Stimulated activated CD4-positive, alpha-beta T cell treated with anti-CD3 and anti-CD28 coated beads, Interleukin-2, amount 100 ng/mL, for 24 hours (primary cell): ENCODE measurements around the gene STK32C.
"Not testable (repeated sequence)": the region's sequence is repeated elsewhere in the genome, so short reads cannot be mapped to it uniquely, and the experiment has no call there.

ENCODE experiments used
- DNase-seq, 2 donors: peaks; one replicate each; pipeline ENCODE4 v3.0.0-alpha.2; 2020

STK32C gene

DNA sequence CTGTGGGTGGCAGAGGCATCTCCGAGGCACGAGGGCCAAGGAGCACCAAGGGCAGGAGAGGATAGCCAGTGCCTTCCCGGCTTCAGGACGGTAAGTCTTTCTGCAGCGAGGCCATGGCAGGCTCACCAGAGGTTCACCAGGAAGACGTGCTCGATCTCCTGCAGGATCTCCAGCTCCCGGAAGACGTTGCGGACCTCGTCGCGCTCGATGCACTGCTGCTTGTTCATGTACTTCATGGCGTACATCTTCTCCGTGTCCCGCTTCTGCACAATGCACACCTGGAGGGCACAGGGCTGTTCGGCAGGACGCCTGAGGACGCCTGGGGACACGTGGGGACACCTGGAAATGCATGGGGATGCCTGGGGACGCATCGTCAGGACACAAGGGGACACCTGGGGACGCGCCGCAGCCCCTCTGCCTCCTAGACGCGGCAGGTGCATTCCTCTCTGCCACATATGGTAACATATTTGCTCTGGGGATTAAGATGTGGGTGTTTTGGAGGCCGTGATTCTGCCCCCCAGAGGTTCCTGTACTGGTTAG lies 79.8 kb downstream of the STK32C start:
- DNase-seq, result no peak

DNA sequence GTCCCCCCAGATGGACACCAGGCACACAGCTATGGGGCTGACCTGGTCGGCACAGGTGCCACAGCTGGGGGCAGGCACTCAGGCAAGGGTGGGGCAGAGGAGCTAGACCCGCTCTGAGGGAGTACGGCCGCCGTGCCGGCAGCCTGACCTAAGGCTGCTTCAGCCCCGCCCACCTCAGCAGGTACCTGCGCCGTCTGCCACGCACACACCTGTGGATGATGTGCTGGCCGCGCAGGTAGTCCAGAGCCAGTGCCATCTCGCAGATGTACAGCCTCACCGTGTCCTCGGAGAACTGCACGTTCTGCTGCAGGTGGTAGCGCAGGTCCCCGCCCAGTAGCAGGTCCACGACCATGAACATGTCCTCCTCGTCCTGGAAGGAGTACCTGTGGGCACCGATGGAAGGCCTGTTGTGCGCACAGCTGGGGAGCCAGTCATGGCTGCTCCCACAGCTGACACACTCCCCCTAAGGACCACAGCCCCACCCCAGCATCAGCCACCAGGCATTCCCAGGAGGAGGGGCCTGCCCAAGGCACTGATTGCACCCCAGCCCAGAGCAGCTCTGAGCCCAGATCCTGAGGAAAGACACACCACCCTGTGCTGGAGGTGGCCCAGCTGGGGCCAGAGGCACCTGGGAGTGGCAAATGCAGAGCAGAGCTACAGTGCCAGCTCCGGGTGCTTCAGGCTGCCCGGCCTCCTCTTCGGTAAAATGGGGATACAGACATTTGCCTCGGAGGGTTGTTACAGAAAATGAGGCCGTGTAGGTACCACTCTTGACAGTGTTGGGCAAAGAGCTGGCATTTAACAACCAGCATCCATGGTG lies 81.0 kb downstream of the STK32C start:
- no peak for DNase-seq

DNA sequence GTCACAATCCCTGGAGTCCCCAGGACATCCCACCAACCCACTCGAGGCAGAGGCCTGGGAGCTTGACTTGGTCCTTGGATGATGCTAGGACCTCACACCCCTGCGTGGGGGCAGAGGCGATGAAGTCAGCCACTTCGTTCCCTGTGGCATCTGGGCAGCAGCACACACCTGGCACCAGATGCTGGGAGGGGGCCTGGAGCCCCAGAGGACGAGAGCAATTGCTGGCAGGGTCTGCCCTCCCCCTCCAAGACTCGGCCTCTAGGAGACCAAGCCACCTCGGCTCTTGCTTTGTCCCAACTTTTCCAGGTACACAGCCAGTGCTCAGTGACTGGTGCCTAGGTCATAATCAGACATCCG lies 81.9 kb downstream of the STK32C start:
- DNase-seq, result no peak

DNA sequence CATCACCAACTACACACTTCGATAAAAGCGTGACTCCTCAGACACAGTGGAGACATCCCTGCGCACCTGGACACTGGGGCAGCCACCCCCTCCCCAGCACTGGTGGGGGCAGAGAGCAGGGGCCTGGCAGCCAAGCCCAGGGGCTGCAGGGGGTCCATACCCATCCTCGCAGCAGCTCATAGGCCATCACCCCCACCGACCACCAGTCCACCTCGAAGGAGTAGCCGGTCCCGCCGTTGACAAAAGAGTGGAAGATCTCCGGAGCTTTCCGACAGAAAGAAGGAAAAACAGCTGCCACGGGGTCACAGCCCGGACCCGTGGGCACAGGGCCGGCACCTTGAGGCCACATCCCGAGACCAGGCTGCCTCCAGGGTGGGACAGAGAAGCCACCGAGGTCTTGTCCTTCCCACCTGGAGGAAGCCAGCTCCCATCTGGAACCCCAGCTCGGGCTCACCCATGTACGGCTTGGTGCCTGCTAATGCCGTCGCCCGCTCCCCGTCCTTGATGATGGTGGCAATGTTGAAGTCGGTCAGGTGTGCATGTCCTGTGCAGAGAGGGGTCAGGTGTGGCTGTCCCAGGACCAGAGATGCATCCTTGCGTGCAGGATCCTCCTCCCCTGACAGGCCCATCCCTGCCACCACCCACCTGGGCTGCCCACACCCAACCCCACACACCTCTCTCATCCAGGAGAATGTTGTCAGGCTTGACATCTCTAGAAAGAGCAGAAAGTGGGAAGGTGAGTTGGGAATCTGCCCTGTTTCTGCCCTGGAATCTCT lies 82.5 kb downstream of the STK32C start:
- DNase-seq, result no peak

DNA sequence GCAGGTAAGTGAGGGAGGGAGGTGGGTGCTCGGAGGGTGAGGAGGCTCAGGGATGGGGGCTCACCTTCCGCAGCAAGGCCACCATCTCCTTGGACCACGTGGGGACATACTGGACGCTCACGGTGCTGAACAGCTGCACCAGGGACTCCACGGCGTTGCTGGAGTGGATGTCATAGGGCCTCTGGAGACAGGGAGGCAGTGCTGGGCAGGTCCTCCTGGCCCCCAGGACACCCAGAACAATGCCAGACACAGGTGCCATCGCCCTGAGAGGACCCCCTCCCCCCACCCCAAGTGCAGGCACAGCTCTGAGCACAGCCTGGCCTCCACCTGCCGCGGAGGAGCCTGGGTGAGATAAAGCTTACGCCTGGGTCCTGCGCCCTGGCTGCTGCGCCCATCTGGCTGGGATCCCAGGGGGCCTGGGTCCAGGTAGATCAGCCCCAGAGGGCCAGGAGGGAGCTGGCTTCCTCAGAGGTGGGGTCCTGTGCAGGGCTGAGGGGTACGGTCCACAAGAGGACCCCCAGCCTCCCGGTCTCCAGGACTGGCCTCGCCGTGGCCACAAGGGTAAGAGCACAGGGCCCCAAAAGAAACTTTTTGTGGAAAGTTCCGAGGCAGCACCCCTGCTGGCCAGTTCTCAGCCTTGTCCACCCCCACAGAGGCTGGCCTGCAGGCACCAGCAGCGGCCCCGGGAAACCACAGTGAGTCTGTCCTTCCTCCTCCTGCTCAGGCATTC lies 83.2 kb downstream of the STK32C start:
- DNase-seq, result no peak

DNA sequence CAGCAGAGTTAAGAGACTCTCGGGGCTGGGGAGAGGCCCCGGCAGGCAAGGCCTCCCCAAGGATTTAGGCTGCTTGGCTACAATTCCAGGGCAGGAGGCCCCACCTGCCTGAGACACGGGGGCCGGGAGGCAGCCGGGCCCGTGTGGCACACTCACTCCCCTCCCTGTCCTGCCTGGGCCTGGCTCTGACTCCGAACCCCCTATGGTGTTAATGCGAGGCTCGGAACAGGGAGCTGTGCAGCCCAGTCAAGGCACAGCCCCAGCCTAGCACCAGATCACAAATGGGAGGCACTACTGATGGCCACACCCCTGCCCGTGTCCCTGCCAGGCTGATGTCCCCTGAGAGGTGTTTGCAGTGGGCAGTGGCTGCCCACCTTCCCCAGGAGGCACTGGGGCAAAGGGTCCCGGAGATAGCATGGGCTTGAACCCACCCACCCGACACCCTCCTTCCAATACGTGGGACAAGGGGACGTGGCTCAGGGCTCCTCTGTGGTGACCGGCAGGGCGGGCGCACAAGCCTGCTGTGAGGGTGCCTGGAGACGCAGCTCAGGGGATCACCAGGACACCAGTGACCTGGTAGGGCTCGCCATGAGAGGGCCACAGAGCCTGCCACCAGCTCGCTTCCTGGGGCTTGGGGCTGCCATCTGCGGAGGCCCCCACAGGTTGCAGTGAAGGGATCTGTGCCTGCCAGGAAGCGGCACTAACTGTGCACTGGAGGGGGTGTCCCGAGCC lies 84.0 kb downstream of the STK32C start:
- no peak for DNase-seq

DNA sequence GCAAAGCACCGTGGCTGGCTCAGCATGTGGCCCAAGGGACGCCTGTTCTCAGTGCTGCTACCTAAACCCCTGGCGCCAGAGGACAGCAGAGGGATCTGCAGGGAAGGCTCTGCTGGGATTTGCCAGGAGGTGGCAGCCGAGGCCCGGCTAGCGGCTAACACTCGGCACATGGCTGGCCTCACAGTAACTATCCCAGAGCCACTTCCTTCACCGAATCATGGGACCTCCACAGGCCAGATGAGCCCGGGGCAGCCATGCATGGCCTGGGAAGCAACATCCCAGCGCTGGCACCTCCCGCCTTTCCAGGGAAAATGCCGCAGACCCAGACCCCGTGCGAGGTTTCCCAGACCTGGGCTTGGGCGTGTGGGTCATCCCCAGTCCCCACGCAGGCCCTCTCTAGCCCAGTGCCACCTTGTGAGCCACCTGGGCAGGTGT lies 84.6 kb downstream of the STK32C start:
- DNase-seq, result peak; percentile 70 to 77

DNA sequence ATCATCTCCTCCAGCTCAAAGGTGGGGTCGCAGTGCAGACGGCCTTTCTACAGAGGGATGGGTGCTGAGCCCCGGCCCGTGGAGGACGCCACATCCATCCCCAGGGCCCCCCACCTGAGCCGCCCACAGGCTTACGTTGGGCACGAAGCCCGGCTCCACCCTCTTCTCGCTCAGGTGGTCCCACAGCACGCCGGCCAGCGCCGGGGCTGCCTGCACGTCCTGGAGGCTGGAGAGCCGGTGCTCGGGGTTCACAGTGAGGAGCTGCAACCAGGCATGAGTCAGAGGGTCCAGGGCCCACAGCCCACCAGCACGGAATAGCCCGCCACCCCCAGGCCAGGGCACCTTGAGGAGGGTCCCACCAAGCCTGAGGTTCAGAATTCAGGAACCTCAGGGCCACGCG lies 85.0 kb downstream of the STK32C start:
- no peak for DNase-seq

DNA sequence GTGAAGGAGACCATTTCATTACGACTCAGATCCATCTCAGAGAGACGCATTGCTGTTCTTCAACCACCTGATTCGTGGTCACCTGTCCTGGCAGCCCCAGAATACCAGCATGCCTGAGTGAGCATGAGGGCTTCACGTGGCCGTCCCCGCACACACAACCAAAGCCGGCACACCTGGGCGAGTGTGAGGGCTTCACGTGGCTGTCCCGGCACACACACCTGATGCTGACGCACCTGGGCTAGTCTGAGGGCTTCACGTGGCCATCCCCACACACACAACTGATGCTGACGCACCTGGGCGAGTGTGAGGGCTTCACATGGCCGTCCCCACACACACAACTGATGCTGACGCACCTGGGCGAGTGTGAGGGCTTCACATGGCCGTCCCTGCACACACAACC lies 86.8 kb downstream of the STK32C start:
- DNase-seq, result not testable (repeated sequence)

DNA sequence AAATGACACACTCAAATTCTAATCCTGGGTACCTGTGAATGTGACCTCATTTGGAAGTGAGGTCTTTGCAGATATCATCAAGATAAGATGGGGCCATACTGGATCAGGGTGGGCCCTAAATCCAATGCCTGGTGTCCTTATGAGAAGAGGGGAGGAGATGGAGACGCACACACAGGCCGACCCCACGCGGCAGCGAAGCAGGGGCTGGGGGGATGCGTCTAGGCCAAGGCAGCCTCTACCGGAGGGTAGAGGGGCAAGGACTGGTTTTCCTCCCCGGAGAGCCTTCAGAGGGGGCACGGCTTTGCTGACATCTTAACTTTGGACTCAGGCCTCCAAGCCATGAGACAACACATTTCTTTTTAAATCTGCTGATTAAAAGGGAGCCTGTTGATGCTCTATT lies 87.7 kb downstream of the STK32C start:
- DNase-seq, result no peak

DNA sequence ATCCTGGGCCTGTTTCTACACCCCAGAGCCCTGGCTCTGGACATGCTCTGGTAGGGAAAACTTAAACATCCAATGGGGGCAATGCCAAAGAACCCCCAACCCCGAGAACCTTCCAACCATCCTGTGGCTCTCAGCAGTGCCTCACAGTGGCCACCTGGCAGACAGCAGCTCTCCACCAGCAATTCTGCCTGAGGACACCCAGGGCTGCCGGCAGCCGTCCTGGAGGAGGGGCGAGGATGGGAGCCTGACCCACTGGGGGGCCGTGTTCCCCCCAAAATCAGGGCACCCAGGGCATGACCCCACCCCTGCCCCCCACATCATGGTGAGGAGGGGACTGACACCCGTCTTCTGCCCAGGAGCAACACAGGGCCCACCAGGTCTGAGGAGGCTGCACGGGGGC lies 88.3 kb downstream of the STK32C start:
- no peak for DNase-seq

DNA sequence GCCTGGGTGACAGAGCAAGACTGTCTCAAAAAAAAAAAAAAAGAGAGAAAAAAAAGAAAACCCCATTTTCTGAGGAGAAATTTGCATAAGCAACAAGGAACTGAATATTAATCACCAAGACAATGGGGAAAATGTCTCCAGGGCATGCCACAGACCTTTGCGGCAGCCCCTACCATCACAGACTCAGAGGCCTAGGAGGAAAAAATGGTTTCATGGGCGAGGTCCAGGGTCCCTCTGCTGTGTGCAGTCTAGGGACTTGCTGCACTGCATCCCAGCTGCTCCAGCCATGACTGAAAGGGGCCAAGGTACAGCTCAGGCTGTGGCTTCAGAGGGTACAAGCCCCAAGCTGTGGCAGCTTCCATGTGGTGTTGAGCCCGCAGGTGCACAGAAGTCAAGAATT lies 91.3 kb downstream of the STK32C start:
- DNase-seq, result not testable (repeated sequence)

DNA sequence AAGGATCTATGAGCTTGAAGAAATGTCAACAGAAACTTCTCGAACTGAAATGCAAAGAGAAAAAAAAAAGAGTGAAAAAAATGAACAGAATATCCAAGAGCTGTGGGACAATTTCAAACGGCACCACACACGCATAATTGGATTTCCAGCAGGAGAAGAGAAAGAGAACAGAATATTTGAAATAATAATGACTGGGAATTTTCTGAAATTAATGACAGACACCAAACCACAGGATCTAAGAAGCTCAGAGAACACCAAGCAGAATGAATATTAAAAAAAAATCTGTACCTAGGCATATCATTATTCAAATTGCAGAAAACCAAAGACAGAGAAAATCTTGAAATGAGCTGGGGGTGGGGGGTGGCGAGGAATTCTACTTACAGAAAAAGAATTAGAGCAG lies 93.8 kb downstream of the STK32C start:
- no peak for DNase-seq

DNA sequence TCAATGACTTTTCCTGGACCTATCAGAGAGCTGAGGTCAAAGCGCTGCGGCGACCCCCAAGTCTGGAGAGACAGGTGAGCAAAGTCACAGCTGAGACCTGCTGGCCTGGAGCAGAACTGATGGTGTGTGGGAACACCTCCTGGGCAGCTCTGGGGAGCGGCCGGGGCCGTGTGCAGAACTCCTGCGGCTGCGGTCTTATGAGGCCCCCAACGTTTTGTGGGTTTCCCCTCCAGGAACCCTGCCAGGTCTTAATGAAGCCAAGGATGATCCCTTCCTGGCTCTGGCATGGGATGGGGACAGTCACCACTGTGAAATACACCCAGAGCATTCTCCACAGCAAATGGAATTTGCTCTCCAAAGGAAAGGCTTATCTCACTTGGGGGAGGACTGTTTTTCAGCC lies 94.9 kb downstream of the STK32C start:
- DNase-seq, result no peak

DNA sequence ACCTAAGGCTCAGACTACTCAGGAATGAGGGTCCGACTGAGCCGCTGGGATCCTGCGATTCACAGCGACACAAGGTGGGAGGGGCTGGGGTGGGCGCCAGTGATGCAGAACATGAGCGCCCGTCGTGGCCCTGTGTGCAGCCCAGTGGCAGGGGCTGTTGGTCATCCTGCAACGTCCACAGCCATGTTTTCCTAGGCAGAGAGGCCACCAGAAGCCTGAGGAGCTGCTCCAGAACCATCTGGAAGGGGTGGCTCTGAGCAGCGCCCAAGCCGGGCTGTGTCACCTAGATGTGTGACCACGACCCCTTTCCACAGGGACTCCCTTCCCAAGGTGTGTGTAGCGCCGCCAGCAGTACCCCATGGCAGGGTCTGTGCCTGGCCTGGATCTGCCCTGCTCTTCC lies 96.5 kb downstream of the STK32C start:
- no peak for DNase-seq

DNA sequence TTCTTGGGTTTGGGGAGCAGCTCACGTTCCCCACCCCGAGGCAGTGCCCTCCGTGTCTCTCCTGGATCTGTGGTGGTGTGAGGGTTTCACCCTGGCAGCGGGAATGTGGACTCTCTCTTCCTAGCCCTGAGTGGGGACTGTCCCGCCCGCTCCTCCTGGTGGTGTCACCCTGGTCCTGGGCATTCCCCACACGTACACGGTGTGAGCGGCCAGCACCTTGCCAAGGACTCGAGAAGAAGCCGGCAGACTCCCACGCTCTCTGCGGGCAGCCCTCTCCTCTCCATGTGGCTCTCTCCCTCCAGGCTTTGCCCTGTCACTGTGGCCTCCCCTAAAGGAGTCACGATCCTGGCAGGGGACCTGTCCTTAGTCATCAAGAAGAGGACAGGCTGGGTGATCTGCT lies 97.0 kb downstream of the STK32C start:
- no peak for DNase-seq

DNA sequence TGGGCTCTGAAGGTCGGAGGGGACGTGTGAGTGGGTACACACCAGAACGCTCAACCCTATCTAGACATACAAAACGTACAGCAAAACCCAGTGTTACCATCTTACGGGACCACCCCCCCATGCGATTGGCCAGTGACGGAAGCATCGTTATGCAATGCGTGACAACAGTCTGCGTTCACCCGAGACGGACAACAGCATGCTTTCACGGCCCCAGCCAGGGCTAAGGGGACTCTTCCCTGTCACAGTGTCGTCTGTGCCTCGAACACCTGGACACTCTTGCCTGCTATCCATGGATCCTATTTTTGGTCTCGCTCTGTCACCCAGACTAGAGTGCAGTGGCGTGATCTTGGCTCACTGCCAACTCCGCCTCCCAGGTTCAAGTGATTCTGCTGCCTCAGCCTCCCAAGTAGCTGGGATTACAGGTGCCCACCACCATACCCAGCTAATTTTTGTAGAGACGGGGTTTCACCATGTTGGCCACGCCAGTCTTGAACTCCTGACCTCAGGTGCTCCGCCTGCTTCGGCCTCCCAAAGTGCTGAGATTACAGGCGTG lies 97.7 kb downstream of the STK32C start:
- DNase-seq, result no peak

DNA sequence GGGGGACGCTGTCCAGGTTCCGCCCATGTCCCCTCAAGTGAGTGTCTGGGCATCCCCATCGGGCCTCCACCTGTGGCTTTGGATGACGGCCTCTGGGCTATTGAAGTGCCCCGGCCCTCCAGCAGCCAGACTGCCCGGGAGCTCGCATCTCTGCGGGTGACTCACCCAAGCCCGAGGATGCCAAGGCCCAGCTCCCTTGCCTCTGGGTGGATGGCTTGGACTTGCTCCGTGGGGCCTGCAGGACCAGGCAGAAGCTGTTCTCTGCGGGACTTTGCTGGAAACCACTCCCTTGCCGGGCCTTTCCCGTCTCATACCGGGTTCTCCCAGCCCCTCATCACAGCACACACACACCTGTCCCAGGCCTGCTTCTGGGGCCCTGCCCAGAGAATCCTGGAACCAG lies 98.6 kb downstream of the STK32C start:
- DNase-seq, result no peak

DNA sequence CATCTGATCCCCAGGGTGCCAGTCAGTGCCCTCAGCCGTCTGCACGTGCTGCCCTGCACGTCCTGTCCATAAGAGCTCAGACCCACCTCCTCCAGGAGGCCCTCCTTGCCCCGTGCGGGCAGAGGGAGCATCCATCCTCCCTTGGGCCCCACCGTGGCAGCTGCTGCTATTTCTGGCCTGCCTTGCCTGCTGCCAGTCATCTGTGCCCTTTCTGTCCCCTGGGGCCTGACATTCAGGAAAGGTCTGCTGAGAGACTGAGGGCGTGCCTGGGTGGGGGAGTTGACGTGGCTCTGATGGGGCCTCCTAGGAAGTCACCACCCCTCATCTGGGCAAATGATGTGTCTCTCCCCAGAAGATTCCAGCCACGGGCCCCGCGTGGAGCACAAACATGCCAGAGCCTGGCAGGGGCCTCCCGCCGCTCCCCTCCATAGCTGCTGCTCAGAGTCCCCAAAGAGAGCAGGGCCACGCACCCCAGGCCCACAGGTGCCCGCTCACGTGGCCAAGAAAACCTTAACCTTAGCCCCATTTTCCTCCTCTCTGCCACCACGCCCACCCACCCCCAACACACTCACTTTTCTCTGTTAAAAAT lies 99.2 kb downstream of the STK32C start:
- no peak for DNase-seq

DNA sequence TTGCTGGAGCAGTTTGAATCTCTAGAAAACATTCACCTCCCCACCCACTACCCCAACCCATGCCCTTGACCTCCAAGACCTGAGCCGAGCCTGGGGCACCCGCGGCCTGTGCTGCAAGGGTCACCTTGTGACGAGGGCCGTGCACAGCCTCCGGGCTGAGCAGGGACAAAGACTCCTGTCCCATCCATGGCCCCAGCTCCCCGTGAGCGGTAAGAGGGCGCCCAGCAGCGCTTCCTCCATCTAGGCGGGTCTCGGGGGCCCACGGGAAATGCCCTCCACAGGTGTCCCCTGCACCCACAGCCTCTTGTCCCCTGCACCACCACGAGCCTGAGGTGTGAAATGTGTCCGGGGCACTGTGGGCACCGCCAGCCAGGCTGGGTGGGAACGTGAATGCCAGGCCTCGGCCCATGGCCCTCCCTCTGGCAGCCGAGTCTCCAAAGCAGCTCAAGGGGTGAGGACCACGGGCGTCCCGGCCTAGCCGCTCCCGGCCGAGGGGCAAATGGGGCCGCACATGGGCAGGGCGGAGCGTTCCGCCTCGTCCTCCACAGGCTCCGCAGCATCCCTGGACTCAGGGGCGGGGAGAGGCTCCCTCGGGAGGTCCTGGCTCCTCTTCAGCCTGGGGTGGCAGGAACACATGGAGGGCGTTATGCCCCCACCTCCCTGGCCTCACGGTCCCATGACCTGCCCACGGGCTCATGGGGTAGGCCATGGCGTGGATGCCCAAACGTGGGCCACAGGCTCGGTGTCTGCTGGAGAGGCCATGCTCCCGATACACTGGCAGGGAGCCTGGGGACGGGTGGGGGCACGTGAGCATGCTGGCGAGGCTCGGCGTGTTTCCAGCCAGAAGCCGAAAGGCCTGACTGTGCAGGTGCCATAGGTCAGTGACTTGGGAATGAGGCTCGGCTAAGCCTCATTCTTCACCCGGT lies 100.0 kb downstream of the STK32C start:
- DNase-seq, result no peak
